Measurements from ENCODE around the gene BTBD10.
"Not testable (repeated sequence)": the region's sequence is repeated elsewhere in the genome, so short reads cannot be mapped to it uniquely, and the experiment has no call there.

BTBD10 gene

DNA sequence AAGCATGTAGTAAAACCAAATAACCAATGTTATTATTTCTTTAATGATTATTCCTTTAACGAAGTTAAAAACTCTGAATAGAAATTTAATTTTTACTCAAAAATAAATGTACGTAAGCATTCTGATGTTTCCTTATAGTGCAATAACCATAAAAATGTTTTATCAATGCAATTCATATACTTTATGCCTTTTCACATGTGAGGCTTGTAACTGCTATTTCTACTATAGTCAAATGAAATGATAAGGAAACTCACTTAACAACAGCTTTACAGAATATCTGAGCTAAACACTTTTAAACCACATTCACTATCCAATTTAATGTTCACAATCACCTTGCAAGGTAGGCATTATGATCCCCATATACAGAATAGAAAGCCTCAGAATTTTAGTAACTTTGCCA is 17.4 kb downstream of the BTBD10 start:
- Histone ChIP-seq H3K9me3 (ENCODE audit: control insufficient read depth, insufficient read depth, low read length) (no peaks in the 10 kb centered on the region), H3K36me3 (ENCODE audit: control insufficient read depth, insufficient read depth, low read length) (no peaks in the 10 kb centered on the region), H3K4me3 (ENCODE audit: low read length) (no peak overlapping the region), H3K27ac (ENCODE audit: low read length) (no peak overlapping the region), H3K27me3 (ENCODE audit: control insufficient read depth, insufficient read depth, low read length) (no peaks in the 10 kb centered on the region), H3K4me1 (ENCODE audit: control insufficient read depth, insufficient read depth, low read length) (no peaks in the 10 kb centered on the region)
- no CpG with 5 or more reads among the region's 2 CpGs for WGBS (ENCODE audit: insufficient coverage, insufficient read length)
- no peak for DNase-seq (ENCODE audit: low read depth, low spot score)

GRCh38 chr11:13440100-13440855 is 22.7 kb downstream of the BTBD10 start:
- Histone ChIP-seq H3K9me3 (ENCODE audit: control insufficient read depth, insufficient read depth, low read length) (no peaks in the 10 kb centered on the region), H3K4me3 (ENCODE audit: low read length) (no peak overlapping the region), H3K36me3 (ENCODE audit: control insufficient read depth, insufficient read depth, low read length) (no peaks in the 10 kb centered on the region), H3K4me1 (ENCODE audit: control insufficient read depth, insufficient read depth, low read length) (no peaks in the 10 kb centered on the region; the same call in 1 of the 2 replicates), H3K27ac (ENCODE audit: low read length) (no peak overlapping the region), H3K27me3 (ENCODE audit: control insufficient read depth, insufficient read depth, low read length) (no peaks in the 10 kb centered on the region)
- no CpG with 5 or more reads among the region's 8 CpGs for WGBS (ENCODE audit: insufficient coverage, insufficient read length)
- no peak for DNase-seq (ENCODE audit: low read depth, low spot score)

- no peak overlapping the region for H3K4me3 ChIP-seq (ENCODE audit: low read length)
- no peaks in the 10 kb centered on the region for H3K27me3 ChIP-seq (ENCODE audit: control insufficient read depth, insufficient read depth, low read length)
- H3K36me3 ChIP-seq (ENCODE audit: control insufficient read depth, insufficient read depth, low read length): no peaks in the 10 kb centered on the region
- no peaks in the 10 kb centered on the region for H3K9me3 ChIP-seq (ENCODE audit: control insufficient read depth, insufficient read depth, low read length)
- no peak overlapping the region for H3K27ac ChIP-seq (ENCODE audit: low read length)
- WGBS (ENCODE audit: insufficient coverage, insufficient read length): no CpG with 5 or more reads among the region's 1 CpG
- no peaks in the 10 kb centered on the region; the same call in 1 of the 2 replicates for H3K4me1 ChIP-seq (ENCODE audit: control insufficient read depth, insufficient read depth, low read length)
- no peak for DNase-seq (ENCODE audit: low read depth, low spot score)
Measured at GRCh38 chr11:13438291-13438690, 24.7 kb downstream of the BTBD10 start.

- not testable (repeated sequence) for H3K36me3 ChIP-seq (ENCODE audit: control insufficient read depth, insufficient read depth, low read length); H3K9me3 ChIP-seq (ENCODE audit: control insufficient read depth, insufficient read depth, low read length); H3K4me3 ChIP-seq (ENCODE audit: low read length); H3K4me1 ChIP-seq (ENCODE audit: control insufficient read depth, insufficient read depth, low read length); H3K27me3 ChIP-seq (ENCODE audit: control insufficient read depth, insufficient read depth, low read length); H3K27ac ChIP-seq (ENCODE audit: low read length); DNase-seq (ENCODE audit: low read depth, low spot score)
- WGBS (ENCODE audit: insufficient coverage, insufficient read length): no CpG with 5 or more reads among the region's 7 CpGs
Measured at GRCh38 chr11:13436836-13437235, 26.2 kb downstream of the BTBD10 start.

DNA sequence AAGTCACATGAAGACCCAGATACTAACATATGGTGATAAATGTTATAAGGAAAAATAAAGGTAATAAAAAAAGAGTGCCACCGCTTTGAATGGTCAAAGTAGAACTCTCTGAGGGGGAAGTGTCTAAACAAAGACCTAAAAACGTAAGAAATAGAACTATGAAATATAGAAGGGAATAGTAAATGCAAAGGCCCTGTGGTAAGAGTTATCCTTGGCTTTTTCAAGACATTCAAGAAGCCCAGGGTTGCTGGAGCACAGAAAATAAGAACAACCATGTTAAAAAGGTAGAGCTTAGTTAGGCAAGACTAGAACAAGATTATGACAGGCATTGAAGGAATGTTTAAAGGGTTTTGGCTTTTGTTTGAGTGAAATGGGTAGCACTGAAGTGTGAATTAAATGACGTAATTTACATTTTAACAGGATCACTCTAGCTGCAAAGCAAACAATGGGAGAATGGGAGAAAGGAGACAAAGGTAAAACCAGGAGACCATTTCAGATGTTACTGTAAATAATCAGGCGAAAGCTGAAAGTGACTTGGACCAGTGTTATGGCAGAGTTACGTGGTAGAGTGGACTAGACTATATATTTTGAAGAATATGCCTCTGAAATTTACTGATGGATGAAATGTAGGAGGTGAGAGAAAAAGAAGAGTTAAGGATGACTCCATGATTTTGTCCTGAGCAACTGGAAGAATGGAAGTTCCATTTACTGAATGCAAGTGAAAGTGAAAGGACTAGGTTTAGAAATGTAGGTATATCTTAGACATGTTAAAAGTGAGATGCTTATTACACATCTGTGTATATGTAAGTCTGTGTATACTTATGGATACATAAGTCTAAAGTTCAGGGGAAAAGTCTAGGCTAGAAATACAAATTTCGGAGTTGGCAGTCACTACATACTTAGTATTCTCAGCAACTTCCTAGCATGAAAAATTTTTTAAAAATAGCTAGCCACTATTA is 28.5 kb downstream of the BTBD10 start:
- Histone ChIP-seq H3K27me3 (ENCODE audit: control insufficient read depth, insufficient read depth, low read length) (no peaks in the 10 kb centered on the region), H3K9me3 (ENCODE audit: control insufficient read depth, insufficient read depth, low read length) (no peaks in the 10 kb centered on the region), H3K4me3 (ENCODE audit: low read length) (no peak overlapping the region), H3K27ac (ENCODE audit: low read length) (no peak overlapping the region), H3K4me1 (ENCODE audit: control insufficient read depth, insufficient read depth, low read length) (no peaks in the 10 kb centered on the region; the same call in 1 of the 2 replicates), H3K36me3 (ENCODE audit: control insufficient read depth, insufficient read depth, low read length) (no peaks in the 10 kb centered on the region)
- peak; percentile 18 for DNase-seq (ENCODE audit: low read depth, low spot score)
- no CpG with 5 or more reads among the region's 6 CpGs for WGBS (ENCODE audit: insufficient coverage, insufficient read length)

GRCh38 chr11:13433437-13433836 is 29.6 kb downstream of the BTBD10 start:
- H3K36me3 ChIP-seq (ENCODE audit: control insufficient read depth, insufficient read depth, low read length): no peaks in the 10 kb centered on the region
- DNase-seq (ENCODE audit: low read depth, low spot score): no peak
- no peaks in the 10 kb centered on the region for H3K9me3 ChIP-seq (ENCODE audit: control insufficient read depth, insufficient read depth, low read length)
- no peaks in the 10 kb centered on the region for H3K27me3 ChIP-seq (ENCODE audit: control insufficient read depth, insufficient read depth, low read length)
- no peak overlapping the region for H3K27ac ChIP-seq (ENCODE audit: low read length)
- WGBS (ENCODE audit: insufficient coverage, insufficient read length): no CpG with 5 or more reads among the region's 2 CpGs
- H3K4me3 ChIP-seq (ENCODE audit: low read length): no peak overlapping the region
- H3K4me1 ChIP-seq (ENCODE audit: control insufficient read depth, insufficient read depth, low read length): no peaks in the 10 kb centered on the region; the same call in 1 of the 2 replicates

- H3K27ac ChIP-seq (ENCODE audit: low read length): no peak overlapping the region
- H3K4me1 ChIP-seq (ENCODE audit: control insufficient read depth, insufficient read depth, low read length): no peaks in the 10 kb centered on the region
- H3K27me3 ChIP-seq (ENCODE audit: control insufficient read depth, insufficient read depth, low read length): no peaks in the 10 kb centered on the region
- no CpG with 5 or more reads among the region's 3 CpGs for WGBS (ENCODE audit: insufficient coverage, insufficient read length)
- H3K36me3 ChIP-seq (ENCODE audit: control insufficient read depth, insufficient read depth, low read length): no peaks in the 10 kb centered on the region
- H3K9me3 ChIP-seq (ENCODE audit: control insufficient read depth, insufficient read depth, low read length): no peaks in the 10 kb centered on the region
- no peak for DNase-seq (ENCODE audit: low read depth, low spot score)
- H3K4me3 ChIP-seq (ENCODE audit: low read length): no peak overlapping the region
Measured at GRCh38 chr11:13429836-13430235, 33.2 kb downstream of the BTBD10 start.

DNA sequence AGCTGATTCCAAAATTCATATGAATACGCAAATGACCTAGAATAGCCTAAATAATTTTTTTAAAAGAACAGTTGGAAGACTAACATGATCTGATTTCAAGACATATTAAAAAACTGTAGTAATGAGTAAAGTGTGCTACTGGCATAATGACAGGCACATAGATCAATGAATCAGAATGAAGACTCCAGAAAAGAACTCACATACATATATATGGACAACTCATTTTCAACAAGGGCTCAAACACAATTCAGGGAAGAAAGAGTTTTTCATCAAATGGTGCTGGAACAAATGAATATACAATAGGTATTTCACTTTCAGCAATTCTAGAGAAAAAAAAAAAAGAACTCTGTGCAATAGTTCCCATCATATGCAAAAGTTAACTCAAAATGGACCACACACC is 33.7 kb downstream of the BTBD10 start:
- Histone ChIP-seq H3K4me3 (ENCODE audit: low read length) (no peak overlapping the region), H3K9me3 (ENCODE audit: control insufficient read depth, insufficient read depth, low read length) (no peaks in the 10 kb centered on the region), H3K27me3 (ENCODE audit: control insufficient read depth, insufficient read depth, low read length) (no peaks in the 10 kb centered on the region), H3K27ac (ENCODE audit: low read length) (no peak overlapping the region), H3K4me1 (ENCODE audit: control insufficient read depth, insufficient read depth, low read length) (no peaks in the 10 kb centered on the region), H3K36me3 (ENCODE audit: control insufficient read depth, insufficient read depth, low read length) (no peaks in the 10 kb centered on the region)
- no peak for DNase-seq (ENCODE audit: low read depth, low spot score)
- WGBS (ENCODE audit: insufficient coverage, insufficient read length): no CpG with 5 or more reads among the region's 1 CpG

DNA sequence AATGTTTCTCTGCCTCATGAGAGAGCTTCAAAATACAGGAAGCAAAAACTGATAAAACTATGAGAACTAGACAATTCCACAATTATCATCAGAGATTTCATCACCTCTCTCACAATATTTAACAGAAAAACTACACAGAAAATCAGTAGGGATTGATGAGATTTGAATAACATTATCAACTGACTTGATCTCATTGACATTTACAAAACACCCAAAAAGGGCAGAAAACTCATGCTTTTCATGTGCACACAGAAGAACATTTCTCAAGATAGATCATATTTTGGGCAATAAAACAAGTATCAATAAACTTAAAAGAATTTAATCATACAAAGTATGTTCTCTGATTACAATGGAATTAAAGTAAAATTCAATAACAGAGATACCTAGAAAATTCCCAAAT is 35.6 kb downstream of the BTBD10 start:
- no peak overlapping the region for H3K27ac ChIP-seq (ENCODE audit: low read length)
- no peaks in the 10 kb centered on the region for H3K36me3 ChIP-seq (ENCODE audit: control insufficient read depth, insufficient read depth, low read length)
- H3K4me1 ChIP-seq (ENCODE audit: control insufficient read depth, insufficient read depth, low read length): no peaks in the 10 kb centered on the region
- H3K9me3 ChIP-seq (ENCODE audit: control insufficient read depth, insufficient read depth, low read length): no peaks in the 10 kb centered on the region
- H3K4me3 ChIP-seq (ENCODE audit: low read length): no peak overlapping the region
- H3K27me3 ChIP-seq (ENCODE audit: control insufficient read depth, insufficient read depth, low read length): no peaks in the 10 kb centered on the region
- DNase-seq (ENCODE audit: low read depth, low spot score): no peak

- H3K27me3 ChIP-seq (ENCODE audit: control insufficient read depth, insufficient read depth, low read length): no peaks in the 10 kb centered on the region
- H3K9me3 ChIP-seq (ENCODE audit: control insufficient read depth, insufficient read depth, low read length): no peaks in the 10 kb centered on the region
- H3K4me3 ChIP-seq (ENCODE audit: low read length): no peak overlapping the region
- H3K4me1 ChIP-seq (ENCODE audit: control insufficient read depth, insufficient read depth, low read length): no peaks in the 10 kb centered on the region
- no peaks in the 10 kb centered on the region for H3K36me3 ChIP-seq (ENCODE audit: control insufficient read depth, insufficient read depth, low read length)
- no peak overlapping the region for H3K27ac ChIP-seq (ENCODE audit: low read length)
- no CpG with 5 or more reads among the region's 6 CpGs for WGBS (ENCODE audit: insufficient coverage, insufficient read length)
- DNase-seq (ENCODE audit: low read depth, low spot score): no peak
Measured at GRCh38 chr11:13423372-13423771, 39.6 kb downstream of the BTBD10 start.
